Endothelial cell of umbilical vein (primary cell): ENCODE data around the gene RPS23.

Experiments used
- EZH2 ChIP-seq: IDR thresholded peaks from 2 replicates; pipeline ENCODE4 v1.6.1; 2012; ENCODE audit warnings: borderline replicate concordance, low read depth, mild to moderate bottlenecking, moderate library complexity, low read length, inconsistent platforms; ENCODE audit not compliant: severe bottlenecking
- GATA2 ChIP-seq: IDR thresholded peaks from 2 replicates; pipeline ENCODE4 v1.7.0; 2011; ENCODE audit warnings: low read depth, mild to moderate bottlenecking, moderate library complexity, mixed read lengths, low read length; ENCODE audit not compliant: insufficient read length, insufficient read depth
- MYC ChIP-seq: IDR thresholded peaks from one replicate; pipeline ENCODE4 v1.6.1; 2011; ENCODE audit warnings: mild to moderate bottlenecking, low read depth, low read length
- POLR2A ChIP-seq: IDR thresholded peaks from 2 replicates; pipeline ENCODE4 v1.6.1; 2012; ENCODE audit warnings: low read depth, mild to moderate bottlenecking, control low read depth, low read length
- POLR2AphosphoS5 ChIP-seq: IDR thresholded peaks from 2 replicates; pipeline ENCODE4 v1.6.1; 2012; ENCODE audit warnings: low read depth, mild to moderate bottlenecking, control low read depth, low read length, moderate library complexity; ENCODE audit not compliant: insufficient read depth
- TF ChIP-seq, protein P1 (sequence below), 2 donors: IDR thresholded peaks; 1 replicate in 1 of 2; 2 replicates in 1 of 2; pipeline ENCODE4 v1.5.1; 2011; ENCODE audit warnings: low read length in 2 of 2, mild to moderate bottlenecking in 2 of 2, moderate library complexity in 2 of 2, control low read depth in 1 of 2, inconsistent platforms in 1 of 2, low read depth in 1 of 2; ENCODE audit not compliant: insufficient read depth in 1 of 2; ENCODE audit errors: extremely low read depth in 1 of 2

GRCh38 chr5:82277613-82277986, 554 bp downstream of the RPS23 start:
- TF ChIP-seq, protein P1, sequence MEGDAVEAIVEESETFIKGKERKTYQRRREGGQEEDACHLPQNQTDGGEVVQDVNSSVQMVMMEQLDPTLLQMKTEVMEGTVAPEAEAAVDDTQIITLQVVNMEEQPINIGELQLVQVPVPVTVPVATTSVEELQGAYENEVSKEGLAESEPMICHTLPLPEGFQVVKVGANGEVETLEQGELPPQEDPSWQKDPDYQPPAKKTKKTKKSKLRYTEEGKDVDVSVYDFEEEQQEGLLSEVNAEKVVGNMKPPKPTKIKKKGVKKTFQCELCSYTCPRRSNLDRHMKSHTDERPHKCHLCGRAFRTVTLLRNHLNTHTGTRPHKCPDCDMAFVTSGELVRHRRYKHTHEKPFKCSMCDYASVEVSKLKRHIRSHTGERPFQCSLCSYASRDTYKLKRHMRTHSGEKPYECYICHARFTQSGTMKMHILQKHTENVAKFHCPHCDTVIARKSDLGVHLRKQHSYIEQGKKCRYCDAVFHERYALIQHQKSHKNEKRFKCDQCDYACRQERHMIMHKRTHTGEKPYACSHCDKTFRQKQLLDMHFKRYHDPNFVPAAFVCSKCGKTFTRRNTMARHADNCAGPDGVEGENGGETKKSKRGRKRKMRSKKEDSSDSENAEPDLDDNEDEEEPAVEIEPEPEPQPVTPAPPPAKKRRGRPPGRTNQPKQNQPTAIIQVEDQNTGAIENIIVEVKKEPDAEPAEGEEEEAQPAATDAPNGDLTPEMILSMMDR (IDR thresholded peaks at IDR 0.05; ENCODE audit: extremely low read depth in 1 of 2, insufficient read depth in 1 of 2, low read depth in 1 of 2, low read length in 2 of 2): no peak
- TF ChIP-seq POLR2A (no peak), POLR2AphosphoS5 (no peak), EZH2 (no peak), GATA2 (no peak), MYC (no peak)
